Measurements from ENCODE around the gene ASCL4. TPM values are rescaled to one million over a fixed set of nuclear protein-coding genes. Genes with fewer than 3 reads are reported as not detected.

The ASCL4 gene
- total RNA-seq, 1 donor from 2014 or later = not detected

DNA sequence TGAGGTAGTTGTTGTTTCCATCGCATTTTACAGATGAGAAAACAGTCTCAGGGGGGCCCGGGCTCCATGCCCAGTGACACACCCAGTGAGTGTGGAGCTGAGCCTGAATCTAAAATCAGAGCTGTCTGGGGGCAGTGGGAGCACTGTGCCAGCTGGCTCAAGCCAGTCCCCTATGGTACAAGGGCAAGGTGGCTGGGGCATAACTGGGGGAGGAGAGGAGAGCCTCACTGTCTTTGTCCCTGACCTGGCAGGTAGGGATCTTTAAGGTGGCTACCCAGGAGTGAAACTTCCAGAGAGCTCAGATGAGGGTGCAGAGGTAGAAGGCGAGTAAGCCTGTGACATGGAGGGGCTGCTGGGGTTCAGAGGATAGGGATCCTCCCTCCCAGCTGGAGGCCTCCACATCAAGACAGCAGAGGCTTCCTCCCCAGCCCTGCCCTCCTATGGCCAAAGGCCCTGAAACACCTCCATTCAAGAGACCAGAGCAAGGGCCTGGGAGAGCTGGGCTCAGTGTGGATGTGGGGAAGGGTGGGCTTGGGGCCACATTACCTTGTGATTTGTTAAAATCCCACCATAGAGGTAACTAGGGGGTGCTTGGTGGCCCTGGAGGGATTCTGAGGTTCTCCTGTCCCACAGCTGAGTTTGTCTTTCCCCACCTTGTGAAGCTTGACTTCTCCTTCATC is 33.1 kb downstream of the ASCL4 start:
- no peak overlapping the region for H3K27ac Mint-ChIP-seq (ENCODE audit: unreplicated experiment)
- H3K36me3 Mint-ChIP-seq (ENCODE audit: unreplicated experiment) = no peaks in the 10 kb centered on the region
- TF ChIP-seq, protein P1, sequence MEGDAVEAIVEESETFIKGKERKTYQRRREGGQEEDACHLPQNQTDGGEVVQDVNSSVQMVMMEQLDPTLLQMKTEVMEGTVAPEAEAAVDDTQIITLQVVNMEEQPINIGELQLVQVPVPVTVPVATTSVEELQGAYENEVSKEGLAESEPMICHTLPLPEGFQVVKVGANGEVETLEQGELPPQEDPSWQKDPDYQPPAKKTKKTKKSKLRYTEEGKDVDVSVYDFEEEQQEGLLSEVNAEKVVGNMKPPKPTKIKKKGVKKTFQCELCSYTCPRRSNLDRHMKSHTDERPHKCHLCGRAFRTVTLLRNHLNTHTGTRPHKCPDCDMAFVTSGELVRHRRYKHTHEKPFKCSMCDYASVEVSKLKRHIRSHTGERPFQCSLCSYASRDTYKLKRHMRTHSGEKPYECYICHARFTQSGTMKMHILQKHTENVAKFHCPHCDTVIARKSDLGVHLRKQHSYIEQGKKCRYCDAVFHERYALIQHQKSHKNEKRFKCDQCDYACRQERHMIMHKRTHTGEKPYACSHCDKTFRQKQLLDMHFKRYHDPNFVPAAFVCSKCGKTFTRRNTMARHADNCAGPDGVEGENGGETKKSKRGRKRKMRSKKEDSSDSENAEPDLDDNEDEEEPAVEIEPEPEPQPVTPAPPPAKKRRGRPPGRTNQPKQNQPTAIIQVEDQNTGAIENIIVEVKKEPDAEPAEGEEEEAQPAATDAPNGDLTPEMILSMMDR (IDR thresholded peaks at IDR 0.05; ENCODE audit: partially characterized antibody, unreplicated experiment) = no peak
- peaks cover 4% of the 10 kb centered on the region for H3K9me3 Mint-ChIP-seq (ENCODE audit: unreplicated experiment)
- peaks cover 4% of the 10 kb centered on the region for H3K27me3 Mint-ChIP-seq (ENCODE audit: unreplicated experiment)
- H3K4me3 Mint-ChIP-seq (ENCODE audit: unreplicated experiment) = no peak overlapping the region
- DNase-seq = no peak
- no peaks in the 10 kb centered on the region for H3K4me1 Mint-ChIP-seq (ENCODE audit: low read depth, unreplicated experiment)

DNA sequence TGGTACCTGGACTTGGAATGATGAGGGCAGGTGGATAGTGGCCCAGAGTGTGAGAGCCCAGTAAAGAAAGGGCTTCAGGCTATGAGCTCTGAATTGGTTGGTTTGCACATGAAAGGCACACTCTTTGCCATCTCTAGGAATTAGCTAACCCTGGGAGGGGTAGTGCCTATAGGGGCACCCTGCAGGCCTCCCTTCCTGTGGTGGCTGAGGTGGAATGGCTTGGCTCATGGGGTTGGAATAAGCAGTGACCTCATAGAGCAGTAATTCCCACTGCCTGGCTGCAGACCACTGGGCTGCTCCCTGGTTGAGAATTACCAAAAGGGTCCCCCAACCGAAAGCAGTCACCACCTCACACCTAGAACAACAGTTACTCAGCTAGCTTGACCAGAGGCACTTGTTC is 42.7 kb downstream of the ASCL4 start:
- Mint-ChIP-seq H3K9me3 (ENCODE audit: unreplicated experiment) (peaks cover 7% of the 10 kb centered on the region), H3K4me1 (ENCODE audit: low read depth, unreplicated experiment) (no peaks in the 10 kb centered on the region), H3K36me3 (ENCODE audit: unreplicated experiment) (peaks cover 5% of the 10 kb centered on the region), H3K27ac (ENCODE audit: unreplicated experiment) (no peak overlapping the region), H3K4me3 (ENCODE audit: unreplicated experiment) (no peak overlapping the region), H3K27me3 (ENCODE audit: unreplicated experiment) (peaks cover 2% of the 10 kb centered on the region)
- DNase-seq = no peak
- TF ChIP-seq, protein P1 (IDR thresholded peaks at IDR 0.05; ENCODE audit: partially characterized antibody, unreplicated experiment) = no peak

DNA sequence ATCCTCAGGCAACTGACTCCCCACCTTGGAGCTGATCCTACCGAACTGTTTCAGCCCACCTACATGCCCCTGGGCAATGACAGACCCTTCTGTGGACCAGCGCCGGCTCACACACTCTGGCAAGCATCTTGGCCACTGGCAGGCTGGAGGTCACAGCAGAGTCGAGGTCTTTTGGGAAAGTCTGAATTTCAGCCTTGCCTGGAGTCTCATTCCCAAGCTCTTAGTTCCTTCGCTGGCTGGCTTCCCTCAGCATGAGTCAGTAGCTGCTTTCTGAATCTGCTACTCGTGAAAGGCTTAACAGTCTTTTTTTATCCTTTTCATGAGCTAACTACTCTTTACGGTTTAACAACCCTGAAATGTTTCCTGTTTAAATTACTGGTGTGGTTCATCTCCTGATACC is 44.5 kb downstream of the ASCL4 start:
- H3K27me3 Mint-ChIP-seq (ENCODE audit: unreplicated experiment) = peaks cover 2% of the 10 kb centered on the region
- no peak for DNase-seq
- TF ChIP-seq, protein P1 (IDR thresholded peaks at IDR 0.05; ENCODE audit: partially characterized antibody, unreplicated experiment) = no peak
- H3K27ac Mint-ChIP-seq (ENCODE audit: unreplicated experiment) = no peak overlapping the region
- H3K36me3 Mint-ChIP-seq (ENCODE audit: unreplicated experiment) = peaks cover 5% of the 10 kb centered on the region
- H3K9me3 Mint-ChIP-seq (ENCODE audit: unreplicated experiment) = peaks cover 7% of the 10 kb centered on the region
- no peak overlapping the region for H3K4me3 Mint-ChIP-seq (ENCODE audit: unreplicated experiment)
- no peaks in the 10 kb centered on the region for H3K4me1 Mint-ChIP-seq (ENCODE audit: low read depth, unreplicated experiment)

DNA sequence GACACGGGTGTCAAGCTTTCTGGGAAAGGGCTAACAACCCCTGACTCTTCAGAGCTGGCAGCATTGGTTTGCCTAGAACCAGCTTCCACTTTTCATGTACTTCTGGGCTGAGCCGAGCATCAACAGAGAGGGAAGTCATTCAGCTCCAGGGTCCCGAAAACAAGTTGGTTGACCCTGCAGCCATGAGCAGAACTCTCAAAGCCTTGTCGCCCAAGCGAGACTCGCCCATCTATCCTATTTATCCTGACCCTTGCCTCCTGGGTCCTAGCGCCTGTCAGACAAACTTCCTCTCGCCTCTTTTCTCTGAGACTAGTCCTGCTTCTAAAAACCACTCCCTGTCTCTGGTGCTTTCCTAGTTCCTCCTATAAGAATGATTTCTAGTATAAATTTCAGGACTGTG is 47.9 kb downstream of the ASCL4 start:
- Mint-ChIP-seq H3K27ac (ENCODE audit: unreplicated experiment) (no peak overlapping the region), H3K4me3 (ENCODE audit: unreplicated experiment) (no peak overlapping the region), H3K9me3 (ENCODE audit: unreplicated experiment) (peaks cover 12% of the 10 kb centered on the region), H3K4me1 (ENCODE audit: low read depth, unreplicated experiment) (no peaks in the 10 kb centered on the region), H3K36me3 (ENCODE audit: unreplicated experiment) (peaks cover 8% of the 10 kb centered on the region), H3K27me3 (ENCODE audit: unreplicated experiment) (peaks cover 2% of the 10 kb centered on the region)
- no peak for DNase-seq
- TF ChIP-seq, protein P1 (IDR thresholded peaks at IDR 0.05; ENCODE audit: partially characterized antibody, unreplicated experiment) = no peak

Other genes with a start within 250 kb of the ASCL4 start
- gene PWP1, start 88.9 kb upstream of the ASCL4 start, total RNA-seq (ENCODE audit: unreplicated experiment) = 42.2 TPM
- gene PRDM4, start 13.6 kb upstream of the ASCL4 start, total RNA-seq (ENCODE audit: unreplicated experiment) = 30.1 TPM